Measurements from ENCODE around the gene RAC3. TPM values are rescaled to one million over a fixed set of nuclear protein-coding genes. Genes with fewer than 3 reads are reported as not detected.
"Not testable (repeated sequence)": the region's sequence is repeated elsewhere in the genome, so short reads cannot be mapped to it uniquely, and the experiment has no call there.

RAC3 gene
- total RNA-seq, 1 experiment from 2014 or later = 41.7 TPM

- DNase-seq (ENCODE audit: low read depth) = no peak
Observed at GRCh38 chr17:82037889-82038195, 6.4 kb downstream of the RAC3 start.

- not testable (repeated sequence) for DNase-seq (ENCODE audit: low read depth)
Observed at GRCh38 chr17:82038796-82039409, 7.4 kb downstream of the RAC3 start.

- DNase-seq (ENCODE audit: low read depth) = no peak
Observed at GRCh38 chr17:82039695-82040299, 8.3 kb downstream of the RAC3 start.

DNA sequence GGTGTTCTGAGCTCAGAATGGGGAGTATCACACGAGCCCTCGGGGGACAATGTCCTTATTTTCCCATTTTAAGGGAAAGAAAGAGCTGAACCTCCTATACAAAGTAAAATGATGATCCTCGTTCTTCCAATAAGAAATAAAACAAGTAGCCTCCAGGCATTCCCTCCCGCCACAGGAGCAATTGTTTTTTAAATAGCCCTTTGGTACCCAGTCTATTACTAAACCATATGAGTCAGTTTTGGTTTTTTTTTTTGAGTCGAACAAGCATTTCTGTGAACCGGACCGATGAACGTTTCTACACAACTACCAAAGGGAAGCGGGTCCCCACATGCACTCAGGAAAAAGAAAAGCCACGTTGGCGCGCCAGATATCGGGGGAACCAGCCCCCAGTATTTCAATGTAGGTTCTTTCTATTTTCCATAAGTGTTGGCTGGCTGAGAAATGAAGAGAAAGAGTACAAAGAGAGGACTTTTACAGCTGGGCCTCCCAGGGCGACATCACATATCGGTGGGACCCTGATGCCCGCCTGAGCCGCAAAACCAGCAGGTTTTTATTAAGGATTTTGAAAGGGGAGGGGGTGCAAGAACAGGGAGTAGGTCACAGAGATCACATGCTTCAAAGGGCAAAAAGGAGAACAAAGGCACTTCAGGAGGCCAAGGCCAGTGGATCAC lies 9.8 kb downstream of the RAC3 start:
- no peak for DNase-seq (ENCODE audit: low read depth)

DNA sequence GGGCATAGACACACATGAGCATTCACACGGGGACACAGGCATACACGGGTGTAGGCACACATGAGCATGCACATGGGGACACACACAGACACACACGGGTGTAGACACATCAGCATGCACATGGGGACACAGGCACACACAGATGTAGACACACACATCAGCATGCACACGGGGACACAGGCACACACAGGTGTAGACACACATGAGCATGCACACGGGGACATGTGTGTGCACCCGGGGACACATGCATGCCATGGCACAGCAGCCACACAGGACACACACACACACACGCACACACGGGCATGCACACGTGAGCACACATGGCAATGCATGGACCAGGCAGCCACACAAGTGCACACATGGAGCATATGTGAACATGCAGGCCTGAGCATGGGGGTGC lies 11.2 kb downstream of the RAC3 start:
- DNase-seq (ENCODE audit: low read depth) = no peak

GRCh38 chr17:82043507-82043906 lies 12.0 kb downstream of the RAC3 start:
- no peak for DNase-seq (ENCODE audit: low read depth)

GRCh38 chr17:82045936-82046484 lies 14.5 kb downstream of the RAC3 start:
- DNase-seq (ENCODE audit: low read depth) = no peak

- DNase-seq (ENCODE audit: low read depth) = no peak
Observed at GRCh38 chr17:82046903-82047302, 15.4 kb downstream of the RAC3 start.

- no peak for DNase-seq (ENCODE audit: low read depth)
Observed at GRCh38 chr17:82047379-82047778, 15.9 kb downstream of the RAC3 start.

GRCh38 chr17:82047914-82048570 lies 16.6 kb downstream of the RAC3 start:
- no peak for DNase-seq (ENCODE audit: low read depth)

GRCh38 chr17:82048571-82048971 lies 17.1 kb downstream of the RAC3 start:
- no peak for DNase-seq (ENCODE audit: low read depth)

- DNase-seq (ENCODE audit: low read depth) = no peak
Observed at GRCh38 chr17:82049106-82049505, 17.6 kb downstream of the RAC3 start.

- no peak for DNase-seq (ENCODE audit: low read depth)
Observed at GRCh38 chr17:82049521-82049971, 18.1 kb downstream of the RAC3 start.

- no peak for DNase-seq (ENCODE audit: low read depth)
Observed at GRCh38 chr17:82050152-82050760, 18.8 kb downstream of the RAC3 start.

DNA sequence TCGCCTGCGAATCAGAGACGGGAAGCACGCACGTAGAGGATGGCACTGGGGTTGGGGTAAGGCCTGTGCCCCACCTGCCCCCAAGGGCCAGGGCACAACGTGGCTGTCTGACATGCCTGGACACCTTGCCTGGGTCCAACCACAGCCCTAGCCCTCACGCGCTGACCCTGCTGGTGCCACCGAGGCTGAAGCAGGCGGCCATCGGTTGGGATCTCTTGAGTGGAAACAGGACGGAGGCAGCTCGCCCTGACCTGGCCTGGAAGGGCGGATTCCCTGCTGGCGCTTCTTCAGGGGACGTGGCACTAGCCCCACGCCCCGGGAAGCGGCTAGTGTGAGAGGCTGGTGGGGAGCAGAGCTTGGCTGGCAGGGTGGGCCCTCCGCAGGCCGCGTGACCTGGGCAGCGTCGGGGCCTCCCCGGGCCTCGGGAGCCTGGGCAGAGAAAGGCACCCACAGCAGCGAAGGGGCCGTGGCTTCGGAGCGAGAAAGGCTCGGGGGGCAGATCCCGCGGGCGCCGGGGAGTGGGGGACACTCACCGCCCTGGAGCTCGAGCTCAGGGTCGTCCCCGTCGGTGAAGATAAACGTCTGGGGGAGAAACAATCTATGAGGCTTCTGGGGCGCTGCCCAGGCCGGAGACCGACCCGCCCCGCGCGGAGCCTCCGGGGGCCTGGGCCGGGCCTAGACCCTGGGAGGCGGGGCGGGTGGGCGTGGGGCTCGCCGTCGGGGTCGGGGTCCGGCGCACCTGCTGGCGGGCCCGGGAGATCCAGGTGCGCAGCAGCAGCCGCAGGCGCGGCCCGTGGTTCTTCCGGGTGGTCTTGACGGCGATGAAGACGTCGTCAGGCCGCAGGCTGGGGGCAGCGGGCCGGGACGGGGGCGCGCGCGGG lies 19.5 kb downstream of the RAC3 start:
- no peak for DNase-seq (ENCODE audit: low read depth)

- no peak for DNase-seq (ENCODE audit: low read depth)
Observed at GRCh38 chr17:82051776-82052637, 20.5 kb downstream of the RAC3 start, which contains the start of the genes GPS1 and RFNG. GPS1 (plus strand) TSS chr17:82051898; CDS start chr17:82051932, 34 bp downstream. RFNG (minus strand) TSS chr17:82051811; CDS start chr17:82051766, 45 bp downstream.

DNA sequence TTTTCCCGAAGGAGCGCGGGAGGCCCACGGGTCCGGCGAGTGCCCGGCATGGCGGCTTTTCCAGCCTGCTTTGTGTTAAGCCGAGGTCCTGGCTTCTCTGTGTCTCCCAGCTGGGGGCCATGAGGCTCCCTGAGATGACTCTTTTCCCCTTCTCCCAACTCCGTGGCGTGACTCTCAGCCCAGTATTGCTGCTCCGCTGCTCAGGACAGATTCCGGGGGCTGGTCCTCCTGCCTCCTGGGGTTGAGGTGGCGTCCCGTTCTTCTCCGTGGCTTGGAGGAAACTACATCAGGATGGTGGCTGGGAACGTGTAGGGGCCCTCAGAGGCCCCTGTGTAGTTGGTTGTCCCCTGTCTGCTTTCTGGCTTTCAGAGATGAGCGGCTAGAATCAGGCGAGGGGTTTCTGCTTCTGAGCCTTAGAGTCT lies 21.2 kb downstream of the RAC3 start:
- no peak for DNase-seq (ENCODE audit: low read depth)

DNA sequence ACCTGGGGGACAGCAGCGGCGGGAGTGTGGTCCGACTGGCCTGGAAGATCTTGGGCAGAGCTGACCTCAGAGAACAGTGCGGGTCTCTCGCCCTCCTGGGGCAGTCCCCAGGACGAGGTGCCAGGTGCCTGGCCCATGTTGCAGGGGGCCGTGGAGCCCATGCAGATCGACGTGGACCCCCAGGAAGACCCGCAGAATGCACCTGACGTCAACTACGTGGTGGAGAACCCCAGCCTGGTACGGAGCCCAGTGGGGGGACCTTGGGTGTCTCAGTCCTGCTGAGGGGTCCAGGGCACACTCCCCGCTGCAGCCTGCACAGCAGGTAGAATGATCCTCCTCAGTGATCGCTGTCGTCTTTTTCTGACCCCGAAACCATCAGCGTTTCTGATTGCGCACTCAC lies 21.7 kb downstream of the RAC3 start:
- no peak for DNase-seq (ENCODE audit: low read depth)

- no peak for DNase-seq (ENCODE audit: low read depth)
Observed at GRCh38 chr17:82053556-82054263, 22.2 kb downstream of the RAC3 start.
